K562 (cell line): ENCODE measurements around the gene CLIP1. TPM values are rescaled to one million over a fixed set of nuclear protein-coding genes. Genes with fewer than 3 reads are reported as not detected.
A peak's percentile ranks its signal among the peaks of the same experiment; 100 is the strongest.

Source experiments
- CBX2 ChIP-seq: fragments of 200-600 bp; sonication (generic); IDR thresholded peaks from one replicate; pipeline ENCODE4 v1.6.1; 2012; ENCODE audit warnings: mild to moderate bottlenecking, low read length, inconsistent platforms; ENCODE audit not compliant: insufficient read depth, poor library complexity, severe bottlenecking
- ILK ChIP-seq: fragments of 450-650 bp; IDR thresholded peaks from 2 replicates; pipeline ENCODE4 v1.6.1; 2016; ENCODE audit warnings: missing genetic modification characterization, low read depth, mild to moderate bottlenecking, missing compliant biosample characterization, moderate library complexity, borderline replicate concordance
- IRF2 ChIP-seq: sonication (generic); formaldehyde crosslinking; IDR thresholded peaks from 2 replicates; pipeline ENCODE4 v1.8.1; 2022; ENCODE audit warnings: mild to moderate bottlenecking, missing genetic modification reagents
- MYC ChIP-seq, 2 experiments: fragments of 250-450 bp in 1 of 2; sonication (Bioruptor Pico) in 1 of 2; IDR thresholded peaks; 2 replicates each; pipeline versions ENCODE4 v1.5.1 to v1.6.1; 2012 to 2021; ENCODE audit warnings: low read depth in 2 of 2, borderline replicate concordance in 1 of 2, improper control_type of control experiment in 1 of 2, low read length in 1 of 2, mild to moderate bottlenecking in 1 of 2, moderate library complexity in 1 of 2
- SMARCC2 ChIP-seq: fragments of 450-650 bp; IDR thresholded peaks from 2 replicates; pipeline ENCODE4 v1.6.1; 2017; ENCODE audit warnings: antibody characterized with exemption, moderate library complexity, mild to moderate bottlenecking, low read depth
- TEAD1 ChIP-seq, 2 experiments: fragments of 450-650 bp in 1 of 2; sonication (generic) in 1 of 2; formaldehyde crosslinking; IDR thresholded peaks; 2 replicates each; pipeline versions ENCODE4 v1.4.0 to v1.8.0; 2020 to 2022; ENCODE audit warnings: mild to moderate bottlenecking in 2 of 2, missing genetic modification reagents in 1 of 2
- ZNF165 ChIP-seq: fragments of 250-450 bp; sonication (Bioruptor Pico); IDR thresholded peaks from 2 replicates; pipeline ENCODE4 v1.4.0; 2020; ENCODE audit warnings: borderline replicate concordance
- ZNF780A ChIP-seq: fragments of 250-450 bp; sonication (Bioruptor Pico); IDR thresholded peaks from 2 replicates; pipeline ENCODE4 v1.5.0; 2021; ENCODE audit warnings: mild to moderate bottlenecking
- polyA plus RNA-seq, 8 experiments: library from polyadenylated mRNA; depleted of rRNA in 4 of 8; stranded (reverse) in 5 of 8; unstranded in 3 of 8; fragments of >200 nt; fragmentation: Nextera tagmentation in 2 of 8; fragmentation: Illumina TruSeq in 1 of 8; extraction: Ambion mirVana in 2 of 8; extraction: Trizol in 1 of 8; gene quantifications; 2 replicates each; pipeline versions ENCODE4 v1.2.1 to v1.2.3, GENCODE V29; 2011 to 2014; ENCODE audit warnings: inconsistent platforms in 1 of 8, missing spikeins in 1 of 8
- total RNA-seq, 7 experiments: library from RNA; depleted of rRNA in 6 of 7; stranded (reverse); fragments of >200 nt in 6 of 7; fragmentation: Illumina TruSeq in 2 of 7; extraction: Trizol in 2 of 7; gene quantifications; 2 replicates each; pipeline versions ENCODE4 v1.2.1 to v1.2.3, GENCODE V29; 2011 to 2021; ENCODE audit warnings: low replicate concordance in 1 of 7
- TF ChIP-seq, protein P1 (sequence below), 2 experiments: fragments of 450-650 bp in 1 of 2; sonication (generic) in 1 of 2; formaldehyde crosslinking in 1 of 2; IDR thresholded peaks; 2 replicates each; pipeline versions ENCODE4 v1.7.1 to v1.9.0; 2016 to 2022; ENCODE audit warnings: inconsistent platforms in 1 of 2, mild to moderate bottlenecking in 1 of 2, missing genetic modification reagents in 1 of 2
- TF ChIP-seq, protein P2 (sequence below): fragments of 450-650 bp; conservative IDR thresholded peaks from 2 replicates; pipeline ENCODE4 v1.6.1; 2016; ENCODE audit warnings: missing genetic modification characterization, low read depth, mild to moderate bottlenecking, control low read depth, missing compliant biosample characterization
- TF ChIP-seq, protein P3 (sequence below), 2 experiments: IDR thresholded peaks in 1 of 2; conservative IDR thresholded peaks in 1 of 2; 2 replicates each; pipeline ENCODE4 v1.6.1; 2016; ENCODE audit warnings: low read depth in 2 of 2, mild to moderate bottlenecking in 1 of 2, missing compliant biosample characterization in 1 of 2, missing genetic modification characterization in 1 of 2, moderate library complexity in 1 of 2

CLIP1 gene
- total and polyA plus RNA-seq, 9 of the 15 experiments (the other 6 are each of a cell fraction or from before 2014, with no cell fraction given) = 5.8 to 33.9 (median 27.6) TPM

DNA sequence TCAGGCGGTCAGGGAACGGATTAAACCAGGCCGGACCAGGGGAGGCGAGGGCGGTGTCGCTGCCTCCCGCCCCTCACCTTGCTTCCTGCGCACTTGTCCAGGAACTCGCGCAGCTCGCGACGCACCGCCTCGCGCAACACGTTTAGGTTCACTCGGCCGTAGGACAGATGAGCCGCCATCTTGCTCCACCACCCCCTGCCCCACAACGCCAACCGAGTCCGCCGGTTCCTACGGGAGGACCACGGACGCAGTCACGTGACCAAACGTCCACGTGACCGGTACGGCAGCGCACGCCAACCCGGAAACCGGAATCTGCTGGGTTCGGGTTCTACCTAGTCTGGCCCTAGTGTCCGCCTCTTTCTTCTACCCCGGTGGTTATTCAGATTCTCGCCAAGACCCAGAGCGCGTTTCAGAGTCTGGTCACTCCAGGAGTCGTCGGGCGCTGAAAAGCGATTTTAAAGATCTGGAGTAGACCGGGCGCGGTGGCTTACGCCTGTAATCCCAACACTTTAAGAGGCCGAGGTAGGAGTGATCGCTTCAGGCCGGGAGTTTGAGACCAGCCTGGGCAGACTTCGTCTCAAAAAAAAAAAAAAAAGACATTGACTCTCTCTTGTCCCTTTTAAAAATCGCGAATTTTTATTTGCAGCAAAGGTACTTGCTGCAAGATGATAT is 156.1 kb downstream of the CLIP1 start, which contains the start of gene VPS33A (continued):
- TF ChIP-seq, protein P1, sequence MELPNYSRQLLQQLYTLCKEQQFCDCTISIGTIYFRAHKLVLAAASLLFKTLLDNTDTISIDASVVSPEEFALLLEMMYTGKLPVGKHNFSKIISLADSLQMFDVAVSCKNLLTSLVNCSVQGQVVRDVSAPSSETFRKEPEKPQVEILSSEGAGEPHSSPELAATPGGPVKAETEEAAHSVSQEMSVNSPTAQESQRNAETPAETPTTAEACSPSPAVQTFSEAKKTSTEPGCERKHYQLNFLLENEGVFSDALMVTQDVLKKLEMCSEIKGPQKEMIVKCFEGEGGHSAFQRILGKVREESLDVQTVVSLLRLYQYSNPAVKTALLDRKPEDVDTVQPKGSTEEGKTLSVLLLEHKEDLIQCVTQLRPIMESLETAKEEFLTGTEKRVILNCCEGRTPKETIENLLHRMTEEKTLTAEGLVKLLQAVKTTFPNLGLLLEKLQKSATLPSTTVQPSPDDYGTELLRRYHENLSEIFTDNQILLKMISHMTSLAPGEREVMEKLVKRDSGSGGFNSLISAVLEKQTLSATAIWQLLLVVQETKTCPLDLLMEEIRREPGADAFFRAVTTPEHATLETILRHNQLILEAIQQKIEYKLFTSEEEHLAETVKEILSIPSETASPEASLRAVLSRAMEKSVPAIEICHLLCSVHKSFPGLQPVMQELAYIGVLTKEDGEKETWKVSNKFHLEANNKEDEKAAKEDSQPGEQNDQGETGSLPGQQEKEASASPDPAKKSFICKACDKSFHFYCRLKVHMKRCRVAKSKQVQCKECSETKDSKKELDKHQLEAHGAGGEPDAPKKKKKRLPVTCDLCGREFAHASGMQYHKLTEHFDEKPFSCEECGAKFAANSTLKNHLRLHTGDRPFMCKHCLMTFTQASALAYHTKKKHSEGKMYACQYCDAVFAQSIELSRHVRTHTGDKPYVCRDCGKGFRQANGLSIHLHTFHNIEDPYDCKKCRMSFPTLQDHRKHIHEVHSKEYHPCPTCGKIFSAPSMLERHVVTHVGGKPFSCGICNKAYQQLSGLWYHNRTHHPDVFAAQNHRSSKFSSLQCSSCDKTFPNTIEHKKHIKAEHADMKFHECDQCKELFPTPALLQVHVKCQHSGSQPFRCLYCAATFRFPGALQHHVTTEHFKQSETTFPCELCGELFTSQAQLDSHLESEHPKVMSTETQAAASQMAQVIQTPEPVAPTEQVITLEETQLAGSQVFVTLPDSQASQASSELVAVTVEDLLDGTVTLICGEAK (IDR thresholded peaks at IDR 0.05) = peak; percentile 79
- TF ChIP-seq, protein P1 (CRISPR knock-in tag; IDR thresholded peaks at IDR 0.05) = no peak
- TF ChIP-seq ZNF165 (CRISPR knock-in tag) (no peak), SMARCC2 (no peak), ILK (tag) (no peak), MYC (IDR thresholded peaks at IDR 0.05; ENCODE audit: low read depth, low read length) (peak; percentile 83), MYC (CRISPR knock-in tag; IDR thresholded peaks at IDR 0.05; ENCODE audit: borderline replicate concordance, low read depth) (peak; percentile 45; the same call in 1 of the 2 replicates), ZNF780A (CRISPR knock-in tag) (no peak), IRF2 (CRISPR knock-in tag) (no peak), TEAD1 (CRISPR knock-in tag; IDR thresholded peaks at IDR 0.05) (peak; percentile 66 to 78), CBX2 (no peak)
- TF ChIP-seq, protein P2, sequence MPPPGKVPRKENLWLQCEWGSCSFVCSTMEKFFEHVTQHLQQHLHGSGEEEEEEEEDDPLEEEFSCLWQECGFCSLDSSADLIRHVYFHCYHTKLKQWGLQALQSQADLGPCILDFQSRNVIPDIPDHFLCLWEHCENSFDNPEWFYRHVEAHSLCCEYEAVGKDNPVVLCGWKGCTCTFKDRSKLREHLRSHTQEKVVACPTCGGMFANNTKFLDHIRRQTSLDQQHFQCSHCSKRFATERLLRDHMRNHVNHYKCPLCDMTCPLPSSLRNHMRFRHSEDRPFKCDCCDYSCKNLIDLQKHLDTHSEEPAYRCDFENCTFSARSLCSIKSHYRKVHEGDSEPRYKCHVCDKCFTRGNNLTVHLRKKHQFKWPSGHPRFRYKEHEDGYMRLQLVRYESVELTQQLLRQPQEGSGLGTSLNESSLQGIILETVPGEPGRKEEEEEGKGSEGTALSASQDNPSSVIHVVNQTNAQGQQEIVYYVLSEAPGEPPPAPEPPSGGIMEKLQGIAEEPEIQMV (tag) = peak; percentile 77
- TF ChIP-seq, protein P3, sequence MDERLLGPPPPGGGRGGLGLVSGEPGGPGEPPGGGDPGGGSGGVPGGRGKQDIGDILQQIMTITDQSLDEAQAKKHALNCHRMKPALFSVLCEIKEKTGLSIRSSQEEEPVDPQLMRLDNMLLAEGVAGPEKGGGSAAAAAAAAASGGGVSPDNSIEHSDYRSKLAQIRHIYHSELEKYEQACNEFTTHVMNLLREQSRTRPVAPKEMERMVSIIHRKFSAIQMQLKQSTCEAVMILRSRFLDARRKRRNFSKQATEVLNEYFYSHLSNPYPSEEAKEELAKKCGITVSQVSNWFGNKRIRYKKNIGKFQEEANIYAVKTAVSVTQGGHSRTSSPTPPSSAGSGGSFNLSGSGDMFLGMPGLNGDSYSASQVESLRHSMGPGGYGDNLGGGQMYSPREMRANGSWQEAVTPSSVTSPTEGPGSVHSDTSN (CRISPR knock-in tag; IDR thresholded peaks at IDR 0.05; ENCODE audit: low read depth) = no peak
- TF ChIP-seq, protein P3 (tag; conservative IDR thresholded peaks at IDR 0.05; ENCODE audit: low read depth) = no peak
